Neuron (in vitro differentiated cells): Measurements from ENCODE around the gene GCSAML.
"Not testable (repeated sequence)": the region's sequence is repeated elsewhere in the genome, so short reads cannot be mapped to it uniquely, and the experiment has no call there.

ENCODE experiments used
- H2AFZ ChIP-seq: one replicate; pipeline ENCODE4 v1.6.1; 2013; ENCODE audit warnings: low read depth, mild to moderate bottlenecking, inconsistent platforms, low read length, moderate library complexity
- H3K27me3 ChIP-seq: one replicate; pipeline ENCODE4 v1.6.1; 2013; ENCODE audit warnings: low read length; ENCODE audit not compliant: insufficient read depth
- H3K36me3 ChIP-seq: one replicate; pipeline ENCODE4 v1.6.1; 2013; ENCODE audit warnings: low read length; ENCODE audit not compliant: insufficient read depth
- H3K4me1 ChIP-seq: one replicate; pipeline ENCODE4 v1.6.1; 2013; ENCODE audit warnings: low read length; ENCODE audit not compliant: insufficient read depth
- H3K4me3 ChIP-seq: 2 replicates; pipeline ENCODE4 v1.5.1; 2013; ENCODE audit warnings: mild to moderate bottlenecking, low read length, moderate library complexity
- H3K9me3 ChIP-seq: one replicate; pipeline ENCODE4 v1.6.1; 2013; ENCODE audit warnings: low read length

The GCSAML gene

GRCh38 chr1:247548769-247549182, at the start of gene GCSAML:
Gene GCSAML (plus strand): TSS chr1:247549134. CDS start chr1:247549192, 58 bp downstream.
- H3K9me3 ChIP-seq, result no peaks in the 10 kb centered on the region
- no peaks in the 10 kb centered on the region for H3K4me1 ChIP-seq
- no peak within 1 kb of the TSS for H2AFZ ChIP-seq
- no peaks in the 10 kb centered on the region for H3K27me3 ChIP-seq
- H3K36me3 ChIP-seq, result no peaks in the 10 kb centered on the region
- no peak within 1 kb of the TSS for H3K4me3 ChIP-seq

- Histone ChIP-seq H3K9me3 (no peaks in the 10 kb centered on the region), H3K27me3 (peaks cover 3% of the 10 kb centered on the region), H3K4me3 (no peak overlapping the region), H3K4me1 (no peaks in the 10 kb centered on the region), H3K36me3 (no peaks in the 10 kb centered on the region), H2AFZ (no peak overlapping the region)
Measured at GRCh38 chr1:247500865-247501264, 48.1 kb upstream of the GCSAML start.

GRCh38 chr1:247506831-247507230, 42.1 kb upstream of the GCSAML start:
- Histone ChIP-seq H2AFZ (no peak overlapping the region), H3K9me3 (no peaks in the 10 kb centered on the region), H3K27me3 (peaks cover 3% of the 10 kb centered on the region), H3K36me3 (no peaks in the 10 kb centered on the region), H3K4me3 (no peak overlapping the region), H3K4me1 (no peaks in the 10 kb centered on the region)

GRCh38 chr1:247517795-247518612, 30.9 kb upstream of the GCSAML start:
- no peaks in the 10 kb centered on the region for H3K9me3 ChIP-seq
- no peaks in the 10 kb centered on the region for H3K4me1 ChIP-seq
- H3K36me3 ChIP-seq, result no peaks in the 10 kb centered on the region
- H3K27me3 ChIP-seq, result no peaks in the 10 kb centered on the region
- H2AFZ ChIP-seq, result no peak overlapping the region
- H3K4me3 ChIP-seq, result no peak overlapping the region

GRCh38 chr1:247518613-247518891, 30.4 kb upstream of the GCSAML start:
- H3K36me3 ChIP-seq, result no peaks in the 10 kb centered on the region
- no peaks in the 10 kb centered on the region for H3K27me3 ChIP-seq
- H3K4me3 ChIP-seq, result no peak overlapping the region
- no peak overlapping the region for H2AFZ ChIP-seq
- no peaks in the 10 kb centered on the region for H3K4me1 ChIP-seq
- no peaks in the 10 kb centered on the region for H3K9me3 ChIP-seq

GRCh38 chr1:247521886-247522285, 27.0 kb upstream of the GCSAML start:
- not testable (repeated sequence) for H3K4me1 ChIP-seq, H3K27me3 ChIP-seq, H3K36me3 ChIP-seq, H2AFZ ChIP-seq, H3K9me3 ChIP-seq, H3K4me3 ChIP-seq

GRCh38 chr1:247528812-247529474, 20.0 kb upstream of the GCSAML start:
- Histone ChIP-seq H2AFZ (no peak overlapping the region), H3K9me3 (no peaks in the 10 kb centered on the region), H3K27me3 (no peaks in the 10 kb centered on the region), H3K36me3 (no peaks in the 10 kb centered on the region), H3K4me1 (no peaks in the 10 kb centered on the region), H3K4me3 (no peak overlapping the region)

GRCh38 chr1:247529771-247530355, 19.1 kb upstream of the GCSAML start:
- Histone ChIP-seq H3K4me1 (no peaks in the 10 kb centered on the region), H3K36me3 (no peaks in the 10 kb centered on the region), H3K9me3 (no peaks in the 10 kb centered on the region), H3K4me3 (no peak overlapping the region), H3K27me3 (no peaks in the 10 kb centered on the region), H2AFZ (no peak overlapping the region)

- H3K4me1 ChIP-seq, result no peaks in the 10 kb centered on the region
- no peaks in the 10 kb centered on the region for H3K36me3 ChIP-seq
- no peaks in the 10 kb centered on the region for H3K27me3 ChIP-seq
- no peak overlapping the region for H3K4me3 ChIP-seq
- no peak overlapping the region for H2AFZ ChIP-seq
- H3K9me3 ChIP-seq, result no peaks in the 10 kb centered on the region
Measured at GRCh38 chr1:247530785-247531184, 18.1 kb upstream of the GCSAML start.

GRCh38 chr1:247531937-247532336, 17.0 kb upstream of the GCSAML start:
- H2AFZ ChIP-seq, result no peak overlapping the region
- no peaks in the 10 kb centered on the region for H3K27me3 ChIP-seq
- no peaks in the 10 kb centered on the region for H3K36me3 ChIP-seq
- no peak overlapping the region for H3K4me3 ChIP-seq
- H3K4me1 ChIP-seq, result no peaks in the 10 kb centered on the region
- no peaks in the 10 kb centered on the region for H3K9me3 ChIP-seq

- no peak overlapping the region for H3K4me3 ChIP-seq
- H3K27me3 ChIP-seq, result no peaks in the 10 kb centered on the region
- H3K36me3 ChIP-seq, result no peaks in the 10 kb centered on the region
- H2AFZ ChIP-seq, result no peak overlapping the region
- no peaks in the 10 kb centered on the region for H3K9me3 ChIP-seq
- H3K4me1 ChIP-seq, result no peaks in the 10 kb centered on the region
Measured at GRCh38 chr1:247535402-247535801, 13.5 kb upstream of the GCSAML start.

GRCh38 chr1:247536340-247536739, 12.6 kb upstream of the GCSAML start, which contains the start of gene OR2C3:
Gene OR2C3 (minus strand): TSS chr1:247536440. CDS start chr1:247532511, 3,929 bp downstream.
- Histone ChIP-seq H3K27me3 (no peaks in the 10 kb centered on the region), H2AFZ (no peak within 1 kb of the TSS), H3K4me1 (no peaks in the 10 kb centered on the region), H3K4me3 (no peak within 1 kb of the TSS), H3K36me3 (no peaks in the 10 kb centered on the region), H3K9me3 (no peaks in the 10 kb centered on the region)

GRCh38 chr1:247538561-247538960, 10.4 kb upstream of the GCSAML start:
- no peaks in the 10 kb centered on the region for H3K27me3 ChIP-seq
- no peaks in the 10 kb centered on the region for H3K4me1 ChIP-seq
- no peaks in the 10 kb centered on the region for H3K36me3 ChIP-seq
- no peak overlapping the region for H2AFZ ChIP-seq
- H3K9me3 ChIP-seq, result no peaks in the 10 kb centered on the region
- H3K4me3 ChIP-seq, result no peak overlapping the region
